ENCODE results near the gene NTN5. TPM values are rescaled to one million over a fixed set of nuclear protein-coding genes. Genes with fewer than 3 reads are reported as not detected.
A peak's percentile ranks its signal among the peaks of the same experiment; 100 is the strongest.

NTN5 gene
- total and polyA plus RNA-seq, 9 of the 15 experiments (the other 6 are each of a cell fraction or from before 2014, with no cell fraction given), result not detected

- TF ChIP-seq RBM17 (IDR thresholded peaks at IDR 0.05; ENCODE audit: borderline replicate concordance, low read depth, low read length) (no peak), ZNF609 (CRISPR knock-in tag; IDR thresholded peaks at IDR 0.05; ENCODE audit: borderline replicate concordance) (no peak), NFRKB (IDR thresholded peaks at IDR 0.05; ENCODE audit: low read depth) (no peak), TAF1 (IDR thresholded peaks at IDR 0.05; ENCODE audit: control insufficient read depth, extremely low read depth, insufficient read depth, low read length, severe bottlenecking) (no peak), ARHGAP35 (IDR thresholded peaks at IDR 0.05; ENCODE audit: partially characterized antibody) (no peak), SRF (CRISPR knock-in tag; IDR thresholded peaks at IDR 0.05) (no peak), ZBTB2 (IDR thresholded peaks at IDR 0.05) (0 out of 2 replicates have a peak, but pooled peaks have one; percentile 19), VEZF1 (CRISPR knock-in tag; IDR thresholded peaks at IDR 0.05) (peak; percentile 29; the same call in 1 of the 2 replicates), ZNF431 (CRISPR knock-in tag; IDR thresholded peaks at IDR 0.05) (no peak), ZNF140 (CRISPR knock-in tag; IDR thresholded peaks at IDR 0.05) (no peak), EWSR1 (IDR thresholded peaks at IDR 0.05; ENCODE audit: borderline replicate concordance, low read depth, partially characterized antibody) (no peak), CBX1 (IDR thresholded peaks at IDR 0.05; ENCODE audit: low read depth) (no peak), TRIM24 (IDR thresholded peaks at IDR 0.05) (no peak), FOXO4 (CRISPR knock-in tag; IDR thresholded peaks at IDR 0.05) (no peak), HDAC2 (IDR thresholded peaks at IDR 0.05) (0 out of 2 replicates have a peak, but pooled peaks have one; percentile 24)
These were observed 18.3 kb downstream of the NTN5 start (continued) for GRCh38 chr19:48654299-48655059.
